Thoracic aorta (tissue), 2 donors: ENCODE data around the gene MYO10. TPM values are rescaled to one million over a fixed set of nuclear protein-coding genes. Genes with fewer than 3 reads are reported as not detected.

Experiments used
- ATAC-seq: fragments of 150-250 bp; one replicate; pipeline ENCODE4 v1.8.0; 2017; ENCODE audit warnings: low read depth; ENCODE audit not compliant: insufficient number of reproducible peaks, low FRiP score
- DNase-seq: peaks from one replicate; pipeline ENCODE4 v3.0.0-alpha.2; 2020; ENCODE audit warnings: low spot score
- H3K27ac ChIP-seq, 2 donors: fragments of 200-600 bp; sonication (generic); 1 replicate in 1 of 2; 2 replicates in 1 of 2; pipeline ENCODE4 v1.5.1; 2016; ENCODE audit warnings: mild to moderate bottlenecking in 2 of 2, moderate library complexity in 2 of 2
- H3K27me3 ChIP-seq: fragments of 200-600 bp; sonication (generic); replicated peaks from 2 replicates; pipeline ENCODE4 v1.6.0; 2016; ENCODE audit warnings: mild to moderate bottlenecking; ENCODE audit not compliant: insufficient read depth
- H3K36me3 ChIP-seq: fragments of 200-600 bp; sonication (generic); one replicate; pipeline ENCODE4 v1.5.1; 2016
- H3K4me1 ChIP-seq, 2 donors: fragments of 200-600 bp; sonication (generic); 1 replicate in 1 of 2; 2 replicates in 1 of 2; pipeline versions ENCODE4 v1.5.1 to v1.6.0; 2016; ENCODE audit warnings: low read depth in 2 of 2, mild to moderate bottlenecking in 1 of 2; ENCODE audit not compliant: control insufficient read depth in 1 of 2
- H3K4me3 ChIP-seq: fragments of 200-600 bp; sonication (generic); 2 replicates; pipeline ENCODE4 v1.5.1; 2016; ENCODE audit warnings: mild to moderate bottlenecking
- H3K9me3 ChIP-seq: fragments of 200-600 bp; sonication (generic); 2 replicates; pipeline ENCODE4 v1.5.1; 2016
- total RNA-seq, 2 donors: library from RNA; depleted of rRNA; stranded (reverse); fragments of >200 nt; gene quantifications; one replicate each; pipeline versions ENCODE4 v1.1.0 to v1.2.3, GENCODE V29; 2016
- TF ChIP-seq, protein P1 (sequence below): fragments of 200-600 bp; sonication (generic); IDR thresholded peaks from one replicate; pipeline ENCODE4 v1.5.1; 2019; ENCODE audit warnings: antibody characterized with exemption

MYO10 gene
- total RNA-seq, 2 donors from 2014 or later, result 11.4 to 41.7 TPM

DNA sequence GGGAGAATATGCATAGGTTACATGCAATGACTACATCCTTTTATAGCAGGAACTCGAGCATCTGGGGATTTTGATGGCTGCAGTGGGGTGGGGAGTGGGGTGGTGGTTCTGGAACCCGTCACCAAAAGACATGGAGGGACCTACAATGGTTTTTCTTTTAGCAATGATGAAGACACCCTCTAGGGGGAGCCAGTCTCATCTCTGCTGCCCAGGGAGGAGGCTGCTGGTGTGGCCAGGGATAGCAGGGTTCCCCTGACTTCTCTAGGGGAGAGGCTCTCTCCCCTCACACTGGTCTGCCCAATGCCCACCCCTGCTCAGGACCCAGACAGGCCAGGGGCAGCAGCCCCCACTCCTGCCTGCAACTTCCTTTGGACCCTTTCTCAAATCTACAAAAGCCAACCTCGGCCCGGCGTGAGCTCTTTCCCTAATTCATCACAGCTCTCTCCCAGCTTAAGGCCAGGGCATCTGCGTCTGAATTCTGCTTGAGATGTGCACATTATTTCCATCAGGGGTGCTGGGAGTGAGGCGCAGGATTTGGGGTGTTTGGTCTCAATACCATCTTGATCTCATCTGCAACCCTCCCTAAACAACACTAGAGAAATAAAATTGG is 245.7 kb downstream of the MYO10 start:
- DNase-seq, result no peak
- no peaks in the 10 kb centered on the region for H3K27me3 ChIP-seq
- no peaks in the 10 kb centered on the region for H3K9me3 ChIP-seq
- H3K4me1 ChIP-seq, result no peaks in the 10 kb centered on the region
- ATAC-seq, result no peak
- H3K4me3 ChIP-seq, result no peak overlapping the region
- TF ChIP-seq, protein P1, sequence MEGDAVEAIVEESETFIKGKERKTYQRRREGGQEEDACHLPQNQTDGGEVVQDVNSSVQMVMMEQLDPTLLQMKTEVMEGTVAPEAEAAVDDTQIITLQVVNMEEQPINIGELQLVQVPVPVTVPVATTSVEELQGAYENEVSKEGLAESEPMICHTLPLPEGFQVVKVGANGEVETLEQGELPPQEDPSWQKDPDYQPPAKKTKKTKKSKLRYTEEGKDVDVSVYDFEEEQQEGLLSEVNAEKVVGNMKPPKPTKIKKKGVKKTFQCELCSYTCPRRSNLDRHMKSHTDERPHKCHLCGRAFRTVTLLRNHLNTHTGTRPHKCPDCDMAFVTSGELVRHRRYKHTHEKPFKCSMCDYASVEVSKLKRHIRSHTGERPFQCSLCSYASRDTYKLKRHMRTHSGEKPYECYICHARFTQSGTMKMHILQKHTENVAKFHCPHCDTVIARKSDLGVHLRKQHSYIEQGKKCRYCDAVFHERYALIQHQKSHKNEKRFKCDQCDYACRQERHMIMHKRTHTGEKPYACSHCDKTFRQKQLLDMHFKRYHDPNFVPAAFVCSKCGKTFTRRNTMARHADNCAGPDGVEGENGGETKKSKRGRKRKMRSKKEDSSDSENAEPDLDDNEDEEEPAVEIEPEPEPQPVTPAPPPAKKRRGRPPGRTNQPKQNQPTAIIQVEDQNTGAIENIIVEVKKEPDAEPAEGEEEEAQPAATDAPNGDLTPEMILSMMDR, result peak; percentile 11
- H3K27ac ChIP-seq, result no peak overlapping the region
- H3K36me3 ChIP-seq, result no peaks in the 10 kb centered on the region

DNA sequence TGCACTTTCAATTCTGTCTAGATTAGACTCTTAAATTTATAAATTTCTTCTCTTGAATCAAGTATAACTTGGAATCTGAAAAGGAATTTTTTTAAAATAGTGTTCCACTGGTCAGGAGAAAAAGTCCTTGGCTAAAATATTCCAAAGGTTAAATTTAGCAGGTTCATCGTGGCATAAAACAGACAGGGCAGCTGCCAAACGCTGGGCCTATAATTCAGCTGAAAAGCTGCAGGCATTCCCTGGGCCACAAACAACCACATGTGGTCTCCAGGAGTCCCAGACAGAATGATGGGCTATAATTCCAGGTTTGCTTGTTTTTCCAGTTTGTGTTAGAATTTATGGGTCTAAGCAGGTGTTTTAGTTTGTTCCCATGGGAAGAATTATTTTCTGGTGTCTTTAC is 248.2 kb downstream of the MYO10 start:
- Histone ChIP-seq H3K4me3 (no peak overlapping the region), H3K4me1 (no peaks in the 10 kb centered on the region), H3K36me3 (no peaks in the 10 kb centered on the region), H3K27me3 (no peaks in the 10 kb centered on the region), H3K27ac (no peak overlapping the region), H3K9me3 (no peaks in the 10 kb centered on the region)
- DNase-seq, result no peak
- TF ChIP-seq, protein P1, result no peak
- no peak for ATAC-seq

DNA sequence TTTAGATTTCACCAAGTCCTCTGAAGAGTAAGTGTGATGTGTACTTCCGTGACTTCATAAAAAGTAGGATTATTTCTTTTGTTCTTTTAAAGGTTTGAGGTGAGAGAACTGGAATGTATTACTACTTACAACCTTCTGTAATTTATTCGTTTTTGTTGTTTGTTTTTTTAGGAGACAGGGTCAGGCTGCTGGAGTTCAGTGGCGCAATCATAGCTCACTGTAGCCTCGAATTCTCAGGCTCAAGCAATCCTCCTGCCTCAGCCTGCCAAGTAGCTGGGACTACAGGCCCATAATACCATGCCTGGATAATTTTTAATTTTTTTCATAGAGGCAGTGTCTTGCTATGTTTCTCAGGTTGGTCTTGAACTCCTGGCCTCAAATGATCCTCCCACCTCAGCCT is 251.0 kb downstream of the MYO10 start:
- TF ChIP-seq, protein P1, result no peak
- Histone ChIP-seq H3K36me3 (no peaks in the 10 kb centered on the region), H3K4me3 (no peak overlapping the region), H3K4me1 (no peaks in the 10 kb centered on the region), H3K27ac (no peak overlapping the region), H3K27me3 (no peaks in the 10 kb centered on the region), H3K9me3 (no peaks in the 10 kb centered on the region)
- DNase-seq, result no peak
- ATAC-seq, result no peak

DNA sequence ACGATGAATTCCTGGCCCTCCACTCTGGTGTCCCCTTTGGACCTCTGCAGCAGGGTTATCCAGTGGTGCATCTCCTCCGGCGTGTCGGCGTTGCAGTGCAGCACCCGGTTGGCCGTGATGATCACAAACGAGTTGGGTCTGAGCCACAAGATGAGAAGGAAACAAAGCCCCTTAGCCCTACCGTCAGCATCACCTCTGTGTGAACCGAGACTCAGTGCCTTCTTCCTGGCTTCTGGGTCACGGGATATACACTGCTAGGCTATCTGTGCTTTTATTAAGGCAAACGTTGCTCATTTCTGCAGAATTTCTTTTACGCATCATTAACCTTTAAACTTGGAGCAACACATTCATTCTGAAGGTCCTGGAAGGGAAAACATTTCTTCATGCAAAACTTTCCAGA is 254.2 kb downstream of the MYO10 start:
- DNase-seq (no peak), ATAC-seq (no peak)
- Histone ChIP-seq H3K36me3 (no peaks in the 10 kb centered on the region), H3K27me3 (no peaks in the 10 kb centered on the region), H3K9me3 (no peaks in the 10 kb centered on the region), H3K27ac (no peak overlapping the region), H3K4me1 (no peaks in the 10 kb centered on the region), H3K4me3 (no peak overlapping the region)
- TF ChIP-seq, protein P1, result no peak

DNA sequence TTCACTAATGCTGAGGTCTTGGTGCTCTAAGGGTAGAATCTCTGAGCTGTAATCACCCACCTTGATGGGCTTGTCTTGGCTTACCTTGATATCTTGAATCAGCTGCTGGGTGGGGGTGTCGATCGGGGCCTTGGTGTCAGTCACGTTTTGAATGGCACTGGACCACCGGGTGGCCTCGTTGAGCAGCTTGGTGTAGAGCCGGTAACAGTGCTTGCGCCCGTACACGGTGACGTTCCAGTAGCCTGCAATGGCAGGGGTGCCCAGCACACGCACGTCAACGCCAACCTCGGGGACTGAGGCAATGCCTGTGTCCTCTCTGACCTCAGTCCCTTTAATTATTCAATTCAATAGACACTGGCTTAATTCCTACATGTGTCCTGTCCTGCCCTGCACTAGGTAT is 256.2 kb downstream of the MYO10 start:
- ATAC-seq (no peak), DNase-seq (no peak)
- H3K36me3 ChIP-seq, result no peaks in the 10 kb centered on the region
- H3K27me3 ChIP-seq, result no peaks in the 10 kb centered on the region
- TF ChIP-seq, protein P1, result no peak
- H3K9me3 ChIP-seq, result no peaks in the 10 kb centered on the region
- no peak overlapping the region for H3K27ac ChIP-seq
- no peaks in the 10 kb centered on the region for H3K4me1 ChIP-seq
- no peak overlapping the region for H3K4me3 ChIP-seq
